ENCODE measurements around the gene TIMP3.

The TIMP3 gene

DNA sequence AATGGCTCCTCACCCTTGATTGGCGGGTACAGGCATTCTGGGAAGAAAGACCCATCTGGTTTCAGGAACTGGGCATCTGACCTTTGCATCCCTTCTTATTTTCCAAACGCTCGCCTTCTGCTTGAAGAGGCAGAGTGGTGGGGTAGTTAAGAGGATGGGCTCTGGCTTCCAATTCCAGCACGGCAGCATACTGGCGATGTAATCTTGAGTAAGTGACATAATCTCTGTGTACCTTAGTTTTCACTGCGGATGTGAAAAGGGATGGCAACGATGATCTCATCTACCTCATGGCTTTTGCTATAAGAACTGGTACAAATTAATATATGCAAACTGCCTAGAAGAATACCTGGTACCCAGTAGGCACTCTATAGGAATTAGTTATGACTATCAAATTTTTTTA is 10.0 kb upstream of the TIMP3 start:
- H3K27ac ChIP-seq, result no peak overlapping the region
- POLR2A ChIA-PET (ENCODE audit: low non-redundant PET), result no interaction called here
- TF ChIP-seq, protein P1, sequence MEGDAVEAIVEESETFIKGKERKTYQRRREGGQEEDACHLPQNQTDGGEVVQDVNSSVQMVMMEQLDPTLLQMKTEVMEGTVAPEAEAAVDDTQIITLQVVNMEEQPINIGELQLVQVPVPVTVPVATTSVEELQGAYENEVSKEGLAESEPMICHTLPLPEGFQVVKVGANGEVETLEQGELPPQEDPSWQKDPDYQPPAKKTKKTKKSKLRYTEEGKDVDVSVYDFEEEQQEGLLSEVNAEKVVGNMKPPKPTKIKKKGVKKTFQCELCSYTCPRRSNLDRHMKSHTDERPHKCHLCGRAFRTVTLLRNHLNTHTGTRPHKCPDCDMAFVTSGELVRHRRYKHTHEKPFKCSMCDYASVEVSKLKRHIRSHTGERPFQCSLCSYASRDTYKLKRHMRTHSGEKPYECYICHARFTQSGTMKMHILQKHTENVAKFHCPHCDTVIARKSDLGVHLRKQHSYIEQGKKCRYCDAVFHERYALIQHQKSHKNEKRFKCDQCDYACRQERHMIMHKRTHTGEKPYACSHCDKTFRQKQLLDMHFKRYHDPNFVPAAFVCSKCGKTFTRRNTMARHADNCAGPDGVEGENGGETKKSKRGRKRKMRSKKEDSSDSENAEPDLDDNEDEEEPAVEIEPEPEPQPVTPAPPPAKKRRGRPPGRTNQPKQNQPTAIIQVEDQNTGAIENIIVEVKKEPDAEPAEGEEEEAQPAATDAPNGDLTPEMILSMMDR (conservative IDR thresholded peaks at IDR 0.05; ENCODE audit: low read depth), result no peak
- no peak for DNase-seq (ENCODE audit: low spot score)
- CTCF ChIA-PET, result no interaction called here

DNA sequence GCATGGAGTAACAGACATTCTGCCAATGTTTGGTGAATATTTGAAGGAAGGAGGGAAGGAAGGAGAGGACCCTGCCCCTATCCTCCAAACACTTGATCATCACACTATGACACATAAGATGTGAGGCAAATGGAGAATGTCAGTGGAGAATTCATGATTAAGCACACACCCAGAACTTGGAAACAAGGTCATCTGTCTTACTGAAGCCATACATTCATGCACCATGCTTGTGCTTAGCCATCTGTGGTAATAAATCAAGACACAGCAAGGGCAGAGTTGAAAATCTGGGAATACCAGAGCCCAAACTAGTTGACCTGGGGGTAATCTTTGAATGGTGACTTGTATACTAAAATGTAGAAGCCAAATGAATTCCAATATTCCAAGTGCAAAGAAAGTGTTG is 7.9 kb upstream of the TIMP3 start:
- TF ChIP-seq, protein P1 (conservative IDR thresholded peaks at IDR 0.05; ENCODE audit: low read depth), result no peak
- POLR2A ChIA-PET (ENCODE audit: low non-redundant PET), result no interaction called here
- no peak overlapping the region for H3K27ac ChIP-seq
- no peak for DNase-seq (ENCODE audit: low spot score)
- CTCF ChIA-PET, result no interaction called here

DNA sequence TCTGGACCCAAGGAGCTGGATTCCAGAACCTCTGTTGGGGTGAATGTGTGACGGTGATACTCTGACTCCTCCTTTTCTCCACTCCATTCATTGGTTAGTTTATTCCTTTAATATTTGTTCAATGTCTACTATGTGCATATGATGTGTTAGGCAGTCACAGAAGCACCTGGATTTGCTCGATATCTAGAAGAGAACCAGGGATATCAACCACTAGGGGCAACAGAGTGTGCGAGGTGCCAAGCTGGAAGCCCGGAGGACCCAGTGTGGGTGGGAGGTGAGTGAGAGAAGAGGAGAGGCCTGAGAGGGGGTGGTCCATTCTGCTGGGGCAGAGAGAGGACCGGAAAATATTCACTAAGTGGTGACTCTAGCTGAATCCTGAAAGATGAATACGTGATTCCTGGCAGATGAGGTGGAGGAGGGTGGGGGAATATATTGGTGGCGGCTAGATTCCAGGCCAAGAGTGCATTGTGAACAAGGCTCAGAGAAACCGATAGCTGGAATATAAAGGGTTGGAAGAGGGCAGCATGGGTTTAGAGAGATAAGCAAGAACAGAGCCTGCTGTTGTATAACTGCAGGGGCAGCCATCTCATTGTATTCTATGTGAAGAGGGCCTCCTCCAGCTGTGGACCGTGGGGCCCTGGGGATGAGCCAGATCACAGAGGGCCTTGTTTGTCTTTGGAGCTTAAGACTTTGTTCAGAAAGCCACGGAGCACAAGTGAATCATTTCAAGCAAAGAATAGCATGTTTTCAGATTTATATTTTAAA is 6.9 kb upstream of the TIMP3 start:
- CTCF ChIA-PET, result no interaction called here
- no peak overlapping the region for H3K27ac ChIP-seq

DNA sequence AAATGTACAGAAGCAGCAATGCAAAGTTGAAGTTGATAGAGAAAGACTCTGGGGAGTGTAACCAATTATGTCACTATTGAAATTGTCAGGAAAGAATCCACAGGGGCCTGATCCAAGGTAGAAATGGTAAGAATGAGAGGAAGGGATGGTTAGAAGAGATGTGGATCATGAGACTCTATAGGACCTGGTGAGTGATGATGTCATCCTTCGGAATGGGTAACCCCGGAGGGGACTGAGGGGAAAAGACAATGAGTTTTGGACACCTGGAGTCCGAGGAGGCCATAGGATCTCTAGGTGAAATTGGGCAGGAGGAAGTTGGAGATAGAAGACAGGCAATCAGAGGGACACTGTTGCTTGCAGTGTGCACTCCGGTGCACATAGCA is 6.3 kb upstream of the TIMP3 start:
- ChIA-PET CTCF (no interaction called here), POLR2A (ENCODE audit: low non-redundant PET) (no interaction called here)
- no peak for DNase-seq (ENCODE audit: low spot score)
- TF ChIP-seq, protein P1 (conservative IDR thresholded peaks at IDR 0.05; ENCODE audit: low read depth), result no peak
- H3K27ac ChIP-seq, result no peak overlapping the region

More for the DNA sequence above, 6.9 kb upstream of the TIMP3 start:
- POLR2A ChIA-PET (ENCODE audit: low non-redundant PET), result no interaction called here
- TF ChIP-seq, protein P1 (conservative IDR thresholded peaks at IDR 0.05; ENCODE audit: low read depth), result no peak
- no peak for DNase-seq (ENCODE audit: low spot score)

DNA sequence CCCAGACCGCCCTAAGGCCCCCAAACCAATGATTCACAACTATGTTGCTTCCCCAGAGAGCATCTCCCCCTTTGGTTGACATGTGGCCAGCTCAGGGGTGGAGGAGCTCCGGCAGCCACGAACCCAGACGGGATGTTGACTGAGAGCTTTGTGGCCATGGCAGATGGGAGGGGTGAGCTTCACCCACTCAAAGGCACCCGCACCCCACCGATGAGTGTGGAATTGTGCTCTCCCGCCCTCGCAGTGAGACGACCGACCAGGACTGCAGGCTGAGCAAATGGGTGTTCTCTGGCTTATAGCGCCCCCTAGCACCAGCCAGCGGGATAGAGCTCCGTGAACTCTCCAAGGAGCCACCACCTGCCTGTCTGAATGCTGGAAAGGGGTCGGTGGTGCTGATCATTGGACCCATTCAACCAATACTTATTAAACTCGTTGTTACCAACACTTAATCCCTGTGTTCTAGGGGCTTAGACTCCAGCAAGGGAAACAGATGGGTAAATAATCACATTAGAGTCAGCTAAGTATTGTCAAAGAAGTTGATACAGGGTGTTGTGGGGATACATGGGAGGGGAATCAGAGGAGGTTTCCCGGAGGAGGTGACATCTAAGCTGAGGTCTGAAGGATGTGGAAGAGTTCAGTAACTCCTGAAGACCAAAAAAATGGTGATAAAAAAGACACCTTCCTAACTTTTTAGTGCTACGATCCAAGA is 4.5 kb upstream of the TIMP3 start:
- TF ChIP-seq, protein P1 (conservative IDR thresholded peaks at IDR 0.05; ENCODE audit: low read depth), result peak; percentile 73
- CTCF ChIA-PET, result interaction anchor here (0.5 to 1.9 kb wide), 7 partner anchors 17 to 268 kb away, joined by 3 to 15 read pairs (median 3); no protein-coding TSS in a partner anchor
- POLR2A ChIA-PET (ENCODE audit: low non-redundant PET), result interaction anchor here (0.7 kb wide), 1 partner anchor 122 kb away, joined by 3 read pairs; no protein-coding TSS in a partner anchor
- peak; percentile 43 for DNase-seq (ENCODE audit: low spot score)
- peak overlapping the region; percentile 5; the same call in 1 of the 2 replicates for H3K27ac ChIP-seq

DNA sequence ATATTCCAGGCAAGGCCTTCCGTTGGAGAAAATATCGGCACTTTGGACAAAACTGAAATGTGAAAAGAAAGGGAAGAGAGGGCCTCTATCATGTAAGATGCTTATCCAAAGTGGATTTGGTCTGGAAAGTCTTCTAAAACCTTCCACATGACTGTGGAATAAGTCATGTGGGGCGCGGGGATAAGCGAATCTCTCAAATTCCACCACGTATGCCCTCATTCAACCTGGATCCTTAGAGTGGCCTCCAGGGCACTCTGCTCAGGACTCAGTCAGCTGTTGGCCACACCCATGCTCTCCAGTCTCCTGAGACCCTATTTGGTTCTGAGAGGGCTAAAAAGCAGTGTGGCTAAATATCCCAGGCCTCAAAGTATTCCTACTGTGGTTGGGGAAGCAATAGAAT is 2.0 kb upstream of the TIMP3 start:
- H3K27ac ChIP-seq, result no peak overlapping the region
- POLR2A ChIA-PET (ENCODE audit: low non-redundant PET), result no interaction called here
- CTCF ChIA-PET, result interaction anchor here (0.6 kb wide), 1 partner anchor 171 kb away, joined by 3 read pairs; no protein-coding TSS in a partner anchor
- no peak for DNase-seq (ENCODE audit: low spot score)
- TF ChIP-seq, protein P1 (conservative IDR thresholded peaks at IDR 0.05; ENCODE audit: low read depth), result no peak
